ENCODE measurements around the gene ABCA12. TPM values are rescaled to one million over a fixed set of nuclear protein-coding genes. Genes with fewer than 3 reads are reported as not detected.

ABCA12 gene
- total RNA-seq, 1 experiment from 2014 or later: 1.3 TPM

DNA sequence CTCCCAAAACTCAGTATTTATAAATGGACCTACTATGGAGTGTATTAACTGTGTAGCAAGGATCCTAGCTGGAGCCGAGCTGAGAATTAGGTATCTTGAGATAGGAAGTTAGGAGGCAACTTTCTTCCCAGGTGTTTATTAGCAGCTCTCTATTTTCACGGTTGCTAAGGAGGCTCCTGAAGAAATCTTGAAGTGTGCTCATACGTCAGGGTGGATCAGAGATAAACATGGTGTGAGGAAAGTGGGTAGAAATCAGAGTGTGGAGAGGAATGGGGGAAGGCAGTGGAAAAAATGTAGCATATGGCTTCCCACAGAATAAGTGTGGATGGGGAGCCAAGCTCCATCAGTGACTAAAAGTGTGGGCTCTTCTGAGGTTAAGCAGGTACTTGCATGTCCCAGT is 104.3 kb downstream of the ABCA12 start:
- POLR2A ChIA-PET: no interaction called here
- no peak overlapping the region for H3K4me2 ChIP-seq (ENCODE audit: low read length)
- no peaks in the 10 kb centered on the region for H4K20me1 ChIP-seq (ENCODE audit: insufficient read depth)
- H3K9me3 ChIP-seq (ENCODE audit: control insufficient read depth in 1 of 2, insufficient read depth in 1 of 2, low read depth in 1 of 2, low read length in 2 of 2): no peaks in the 10 kb centered on the region
- intact Hi-C loops (cut with micrococcal nuclease): no loop called here
- RAD21 ChIA-PET (ENCODE audit: low non-redundant PET in 1 of 2, low total read pairs in 2 of 2, uncharacterized antibody in 2 of 2, unreplicated experiment in 2 of 2): no interaction called here
- H3K4me1 ChIP-seq (ENCODE audit: control insufficient read depth in 1 of 2, insufficient read depth in 2 of 2, low read length in 2 of 2): no peaks in the 10 kb centered on the region
- CTCF ChIA-PET: no interaction called here
- H3K4me3 ChIP-seq (replicated peaks in 1 of 2; ENCODE audit: low read depth in 1 of 2, low read length in 2 of 2): no peak overlapping the region
- H3K27ac ChIP-seq (ENCODE audit: low read depth, low read length): no peak overlapping the region
- no peak overlapping the region for H2AFZ ChIP-seq (ENCODE audit: low read depth, low read length, poor library complexity, severe bottlenecking)
- no TSS peak for BruUV-seq (replicated peaks)
- no peaks in the 10 kb centered on the region for H3K79me2 ChIP-seq (ENCODE audit: insufficient read depth, low read length)
- TF ChIP-seq ZFX (IDR thresholded peaks at IDR 0.05) (no peak), TCF7L2 (IDR thresholded peaks at IDR 0.05; ENCODE audit: borderline replicate concordance, extremely low read depth, insufficient read depth, insufficient read length) (no peak), FOSL1 (IDR thresholded peaks at IDR 0.05; ENCODE audit: low read depth) (no peak), SRF (IDR thresholded peaks at IDR 0.05; ENCODE audit: low read depth) (no peak), SP1 (IDR thresholded peaks at IDR 0.05; ENCODE audit: low read depth) (no peak), CBX3 (IDR thresholded peaks at IDR 0.05; ENCODE audit: low read depth) (no peak), YY1 (IDR thresholded peaks at IDR 0.05; ENCODE audit: extremely low read depth, insufficient replicate concordance, low read depth, low read length) (no peak), ATF3 (IDR thresholded peaks at IDR 0.05) (no peak), POLR2A (IDR thresholded peaks at IDR 0.05; ENCODE audit: borderline replicate concordance, extremely low read depth, insufficient read depth, insufficient read length) (no peak), MAX (IDR thresholded peaks at IDR 0.05) (no peak)
- TF ChIP-seq, protein P1, sequence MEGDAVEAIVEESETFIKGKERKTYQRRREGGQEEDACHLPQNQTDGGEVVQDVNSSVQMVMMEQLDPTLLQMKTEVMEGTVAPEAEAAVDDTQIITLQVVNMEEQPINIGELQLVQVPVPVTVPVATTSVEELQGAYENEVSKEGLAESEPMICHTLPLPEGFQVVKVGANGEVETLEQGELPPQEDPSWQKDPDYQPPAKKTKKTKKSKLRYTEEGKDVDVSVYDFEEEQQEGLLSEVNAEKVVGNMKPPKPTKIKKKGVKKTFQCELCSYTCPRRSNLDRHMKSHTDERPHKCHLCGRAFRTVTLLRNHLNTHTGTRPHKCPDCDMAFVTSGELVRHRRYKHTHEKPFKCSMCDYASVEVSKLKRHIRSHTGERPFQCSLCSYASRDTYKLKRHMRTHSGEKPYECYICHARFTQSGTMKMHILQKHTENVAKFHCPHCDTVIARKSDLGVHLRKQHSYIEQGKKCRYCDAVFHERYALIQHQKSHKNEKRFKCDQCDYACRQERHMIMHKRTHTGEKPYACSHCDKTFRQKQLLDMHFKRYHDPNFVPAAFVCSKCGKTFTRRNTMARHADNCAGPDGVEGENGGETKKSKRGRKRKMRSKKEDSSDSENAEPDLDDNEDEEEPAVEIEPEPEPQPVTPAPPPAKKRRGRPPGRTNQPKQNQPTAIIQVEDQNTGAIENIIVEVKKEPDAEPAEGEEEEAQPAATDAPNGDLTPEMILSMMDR (IDR thresholded peaks at IDR 0.05 in 2 of 3, conservative IDR thresholded peaks at IDR 0.05 in 1 of 3; ENCODE audit: borderline replicate concordance in 1 of 3, insufficient read depth in 1 of 3, low read depth in 2 of 3, low read length in 2 of 3): no peak
- H3K36me3 ChIP-seq (ENCODE audit: control insufficient read depth in 1 of 2, insufficient read depth in 2 of 2, low read length in 2 of 2): no peaks in the 10 kb centered on the region
- no peaks in the 10 kb centered on the region for H3K9me2 ChIP-seq (ENCODE audit: insufficient read depth)
- DNase-seq (ENCODE audit: low read depth, low spot score): no peak
- no peak overlapping the region for H3K9ac ChIP-seq (ENCODE audit: low read length)
- no peak for ATAC-seq
- no peaks in the 10 kb centered on the region for H3K27me3 ChIP-seq (ENCODE audit: insufficient read depth, low read length)

Measured in HCT116 (cell line).